Forelimb muscle (tissue), 1 donor: ENCODE results near the gene DDX47. TPM values are rescaled to one million over a fixed set of nuclear protein-coding genes. Genes with fewer than 3 reads are reported as not detected.
"Not testable (repeated sequence)": the region's sequence is repeated elsewhere in the genome, so short reads cannot be mapped to it uniquely, and the experiment has no call there.

Source experiments
- DNase-seq: peaks from one replicate; pipeline ENCODE4 v3.0.0-alpha.2; 2013; ENCODE audit warnings: low read depth
- polyA plus RNA-seq: library from polyadenylated mRNA; unstranded; fragments of 120-200 nt; gene quantifications from one replicate; pipeline ENCODE4 v1.2.1, GENCODE V29; 2013; ENCODE audit not compliant: insufficient read length

The DDX47 gene
- polyA plus RNA-seq, 1 donor, result 46.5 TPM

GRCh38 chr12:12820376-12820775, 7.2 kb downstream of the DDX47 start:
- not testable (repeated sequence) for DNase-seq

GRCh38 chr12:12821975-12822374, 8.8 kb downstream of the DDX47 start:
- no peak for DNase-seq

GRCh38 chr12:12822886-12823285, 9.7 kb downstream of the DDX47 start:
- no peak for DNase-seq

GRCh38 chr12:12823300-12823699, 10.2 kb downstream of the DDX47 start:
- DNase-seq, result no peak

- no peak for DNase-seq
These were observed 10.7 kb downstream of the DDX47 start for GRCh38 chr12:12823811-12824210.

- DNase-seq, result no peak
These were observed 22.4 kb downstream of the DDX47 start for GRCh38 chr12:12835378-12836146.

GRCh38 chr12:12836571-12836970, 23.4 kb downstream of the DDX47 start:
- no peak for DNase-seq

- DNase-seq, result no peak
These were observed 24.1 kb downstream of the DDX47 start for GRCh38 chr12:12837025-12837812.

GRCh38 chr12:12837813-12838153, 24.6 kb downstream of the DDX47 start:
- DNase-seq, result no peak

GRCh38 chr12:12839003-12839395, 25.9 kb downstream of the DDX47 start:
- no peak for DNase-seq

- not testable (repeated sequence) for DNase-seq
These were observed 26.3 kb downstream of the DDX47 start for GRCh38 chr12:12839439-12839838.

- no peak for DNase-seq
These were observed 26.9 kb downstream of the DDX47 start for GRCh38 chr12:12839873-12840579.

GRCh38 chr12:12840580-12840899, 27.4 kb downstream of the DDX47 start:
- DNase-seq, result no peak

- not testable (repeated sequence) for DNase-seq
These were observed 28.3 kb downstream of the DDX47 start for GRCh38 chr12:12841428-12841827.

- no peak for DNase-seq
These were observed 32.7 kb downstream of the DDX47 start for GRCh38 chr12:12845794-12846243.

GRCh38 chr12:12846780-12847179, 33.6 kb downstream of the DDX47 start:
- not testable (repeated sequence) for DNase-seq

GRCh38 chr12:12853435-12853834, 40.3 kb downstream of the DDX47 start:
- no peak for DNase-seq

GRCh38 chr12:12859690-12860089, 46.5 kb downstream of the DDX47 start:
- DNase-seq, result no peak

GRCh38 chr12:12864243-12864642, 51.1 kb downstream of the DDX47 start:
- no peak for DNase-seq

GRCh38 chr12:12868477-12869235, 55.5 kb downstream of the DDX47 start:
- DNase-seq, result no peak

GRCh38 chr12:12870465-12870864, 57.3 kb downstream of the DDX47 start:
- no peak for DNase-seq
